Caco-2 (cell line): ENCODE data around the gene DPYSL4. TPM values are rescaled to one million over a fixed set of nuclear protein-coding genes. Genes with fewer than 3 reads are reported as not detected.
A peak's percentile ranks its signal among the peaks of the same experiment; 100 is the strongest.

Experiments used
- BruUV-seq: library from RNA; stranded (reverse); fragments of 400-500 nt; replicated peaks from 2 replicates; lab custom pipeline; 2021; lab: Mats Ljungman, UMichigan
- CTCF ChIA-PET: fragments of 300-600 bp; sonication (Branson Sonifier 250); formaldehyde crosslinking; loops from one replicate; lab custom pipeline; 2022; ENCODE audit warnings: antibody characterized with exemption; lab: Charles Lee
- POLR2A ChIA-PET: fragments of 300-600 bp; sonication (Branson Sonifier 250); formaldehyde crosslinking; loops from one replicate; lab custom pipeline; 2022; ENCODE audit warnings: antibody characterized with exemption; lab: Charles Lee
- DNase-seq, 2 experiments: peaks; one replicate each; pipeline versions ENCODE4 v3.0.0 to v3.0.0-alpha.2; 2020 to 2022
- H3K27me3 ChIP-seq: replicated peaks from 2 replicates; pipeline ENCODE4 v1.6.0; 2011; ENCODE audit warnings: low read length; ENCODE audit not compliant: control insufficient read depth, insufficient read depth
- H3K36me3 ChIP-seq: 2 replicates; pipeline ENCODE4 v1.5.1; 2011; ENCODE audit warnings: low read length; ENCODE audit not compliant: control insufficient read depth, insufficient read depth
- H3K4me1 ChIP-seq: fragments of 250-450 bp; sonication (Bioruptor Pico); 2 replicates; pipeline ENCODE4 v1.5.1; 2020; ENCODE audit warnings: mild to moderate bottlenecking
- H3K4me3 ChIP-seq: 2 replicates; pipeline ENCODE4 v1.5.1; 2011; ENCODE audit warnings: low read depth, mild to moderate bottlenecking, control low read depth, low read length
- H3K9me3 ChIP-seq: fragments of 250-450 bp; sonication (Bioruptor Pico); 2 replicates; pipeline ENCODE4 v1.5.1; 2020; ENCODE audit warnings: mild to moderate bottlenecking, moderate library complexity
- H3K27ac Mint-ChIP-seq: one replicate; pipeline ENCODE4 v1.8.0; 2022; ENCODE audit warnings: mixed read lengths; ENCODE audit not compliant: unreplicated experiment
- H3K27me3 Mint-ChIP-seq: one replicate; pipeline ENCODE4 v1.8.0; 2022; ENCODE audit warnings: mixed read lengths; ENCODE audit not compliant: insufficient read depth, unreplicated experiment
- H3K36me3 Mint-ChIP-seq: one replicate; pipeline ENCODE4 v1.8.0; 2022; ENCODE audit warnings: mild to moderate bottlenecking, mixed read lengths; ENCODE audit not compliant: insufficient read depth, unreplicated experiment
- H3K4me1 Mint-ChIP-seq: one replicate; pipeline ENCODE4 v1.8.0; 2022; ENCODE audit warnings: low read depth, mixed read lengths; ENCODE audit not compliant: unreplicated experiment
- H3K4me3 Mint-ChIP-seq: one replicate; pipeline ENCODE4 v1.8.0; 2022; ENCODE audit warnings: mild to moderate bottlenecking, moderate library complexity, mixed read lengths; ENCODE audit not compliant: unreplicated experiment
- H3K9me3 Mint-ChIP-seq: one replicate; pipeline ENCODE4 v1.8.0; 2022; ENCODE audit warnings: mixed read lengths; ENCODE audit not compliant: unreplicated experiment
- CTCF ChIP-seq, 2 experiments: fragments of 200-600 bp in 1 of 2; IDR thresholded peaks; 1 replicate in 1 of 2; 2 replicates in 1 of 2; pipeline versions ENCODE4 v1.5.1 to v1.8.0; 2011 to 2022; ENCODE audit warnings: antibody characterized with exemption in 1 of 2, control low read depth in 1 of 2, inconsistent platforms in 1 of 2, low read depth in 1 of 2, low read length in 1 of 2, mild to moderate bottlenecking in 1 of 2, moderate library complexity in 1 of 2; ENCODE audit not compliant: insufficient read depth in 1 of 2, severe bottlenecking in 1 of 2, unreplicated experiment in 1 of 2
- intact Hi-C: fragments of 100-400 bp; cut with micrococcal nuclease; formaldehyde crosslinking; loops from one replicate; pipeline ENCODE4 v1.10.0; 2022; ENCODE audit not compliant: unreplicated experiment
- total RNA-seq: library from RNA; stranded (reverse); gene quantifications from 2 replicates; pipeline ENCODE4 v1.2.3, GENCODE V29; 2022

DPYSL4 gene
- total RNA-seq, 1 experiment from 2014 or later = not detected

- Mint-ChIP-seq H3K27ac (no peak overlapping the region), H3K4me3 (no peak overlapping the region), H3K36me3 (peaks cover 20% of the 10 kb centered on the region), H3K4me1 (no peaks in the 10 kb centered on the region), H3K27me3 (peaks cover 16% of the 10 kb centered on the region), H3K9me3 (peaks cover 9% of the 10 kb centered on the region)
- no peak for DNase-seq
- no peak overlapping the region for H3K4me3 ChIP-seq
- no peaks in the 10 kb centered on the region for H3K36me3 ChIP-seq
- ChIA-PET CTCF (interaction anchor here (0.6 kb wide), 1 partner anchor 144 kb away, joined by 3 read pairs; no protein-coding TSS in a partner anchor), POLR2A (no interaction called here)
- intact Hi-C loops = no loop called here
- H3K4me1 ChIP-seq = no peaks in the 10 kb centered on the region
- BruUV-seq = no TSS peak
- H3K27me3 ChIP-seq = no peaks in the 10 kb centered on the region
- TF ChIP-seq CTCF (IDR thresholded peaks at IDR 0.05; ENCODE audit: insufficient read depth in 1 of 2, low read depth in 1 of 2, low read length in 1 of 2, severe bottlenecking in 1 of 2, unreplicated experiment in 1 of 2) = no peak
- H3K9me3 ChIP-seq = peaks cover 11% of the 10 kb centered on the region; the same call in 1 of the 2 replicates
These were observed 16.0 kb upstream of the DPYSL4 start for GRCh38 chr10:132170561-132171361.

DNA sequence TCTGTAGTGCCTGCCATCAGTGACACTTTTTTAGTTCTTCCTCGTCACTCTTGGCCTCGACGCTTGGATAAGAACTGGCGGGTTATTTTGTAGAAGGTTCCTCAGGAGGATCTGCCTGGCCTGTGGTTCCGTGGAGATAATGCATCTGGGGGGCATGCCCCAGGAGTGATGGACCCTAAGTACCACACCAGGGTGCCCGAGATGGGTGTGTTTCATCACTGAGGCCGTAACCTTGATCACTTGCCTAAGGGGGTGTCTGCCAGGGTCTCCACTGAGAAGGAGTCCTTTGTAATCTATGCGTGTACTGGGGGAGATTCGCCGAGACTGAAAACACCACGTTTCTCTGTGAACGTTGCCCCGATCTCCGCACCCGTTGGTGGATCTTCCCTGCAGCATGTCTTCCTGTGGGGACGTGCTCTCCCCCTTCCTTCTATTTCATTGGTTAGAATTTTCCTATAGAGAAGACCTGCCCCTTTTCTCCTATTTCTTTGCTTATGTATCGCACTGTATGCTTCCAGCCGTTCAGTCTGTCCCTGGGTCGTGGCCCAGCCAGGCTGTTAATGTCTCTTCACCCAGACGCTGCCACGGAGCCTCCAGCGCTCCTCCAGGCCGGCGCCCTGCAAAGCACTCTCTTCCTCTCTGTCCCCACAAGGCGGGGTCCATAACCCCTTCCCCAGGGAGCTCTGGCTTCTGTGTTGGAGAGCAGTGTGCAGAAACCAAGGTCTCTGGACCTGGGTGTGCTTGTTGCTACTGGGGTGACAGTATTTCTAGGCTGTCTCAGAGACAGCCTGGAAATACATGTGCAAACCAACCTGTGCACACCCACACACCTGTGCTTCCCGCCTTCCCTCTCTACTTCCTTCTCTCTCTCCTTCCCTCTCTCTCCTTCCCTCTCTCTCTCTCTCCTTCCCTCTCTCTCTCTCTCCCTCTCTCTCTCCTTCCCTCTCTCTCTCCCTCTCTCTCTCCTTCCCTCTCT lies 14.4 kb upstream of the DPYSL4 start:
- H3K27me3 Mint-ChIP-seq = peaks cover 15% of the 10 kb centered on the region
- H3K4me1 Mint-ChIP-seq = no peaks in the 10 kb centered on the region
- TF ChIP-seq CTCF (IDR thresholded peaks at IDR 0.05; ENCODE audit: insufficient read depth in 1 of 2, low read depth in 1 of 2, low read length in 1 of 2, severe bottlenecking in 1 of 2, unreplicated experiment in 1 of 2) = no peak
- Histone ChIP-seq H3K4me1 (no peaks in the 10 kb centered on the region), H3K36me3 (no peaks in the 10 kb centered on the region), H3K9me3 (peaks cover 11% of the 10 kb centered on the region; the same call in 1 of the 2 replicates), H3K27me3 (no peaks in the 10 kb centered on the region), H3K4me3 (no peak overlapping the region)
- intact Hi-C loops = no loop called here
- peaks cover 9% of the 10 kb centered on the region for H3K9me3 Mint-ChIP-seq
- H3K4me3 Mint-ChIP-seq = no peak overlapping the region
- peaks cover 20% of the 10 kb centered on the region for H3K36me3 Mint-ChIP-seq
- CTCF ChIA-PET = no interaction called here
- BruUV-seq = no TSS peak
- POLR2A ChIA-PET = no interaction called here
- DNase-seq = no peak
- no peak overlapping the region for H3K27ac Mint-ChIP-seq

DNA sequence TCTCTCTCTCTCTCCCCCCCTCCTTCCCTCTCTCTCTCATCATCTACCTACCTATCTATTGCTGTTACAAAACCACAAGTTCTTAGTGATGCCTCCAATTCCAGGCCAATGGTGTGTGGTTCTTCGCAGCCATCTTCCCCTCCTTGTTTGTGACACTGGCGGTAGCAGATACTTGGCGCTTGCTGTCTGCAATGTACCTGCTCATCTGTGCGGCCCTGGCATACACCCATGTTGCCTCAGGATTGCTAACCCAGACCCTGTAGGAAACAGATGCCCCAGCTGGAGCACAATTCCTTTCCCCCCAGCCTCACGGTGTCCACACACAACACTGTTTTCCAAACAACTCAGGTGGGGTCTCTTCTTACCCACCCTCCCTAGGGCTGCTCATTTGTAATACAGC lies 13.6 kb upstream of the DPYSL4 start:
- BruUV-seq = no TSS peak
- intact Hi-C loops = no loop called here
- DNase-seq = no peak
- Mint-ChIP-seq H3K27me3 (peaks cover 18% of the 10 kb centered on the region), H3K9me3 (peaks cover 9% of the 10 kb centered on the region), H3K4me1 (no peaks in the 10 kb centered on the region), H3K4me3 (peak overlapping the region; percentile 38), H3K36me3 (peaks cover 20% of the 10 kb centered on the region), H3K27ac (no peak overlapping the region)
- CTCF ChIA-PET = no interaction called here
- Histone ChIP-seq H3K4me1 (no peaks in the 10 kb centered on the region), H3K4me3 (no peak overlapping the region), H3K27me3 (no peaks in the 10 kb centered on the region), H3K36me3 (no peaks in the 10 kb centered on the region), H3K9me3 (peaks cover 11% of the 10 kb centered on the region; the same call in 1 of the 2 replicates)
- no peak for TF ChIP-seq CTCF (IDR thresholded peaks at IDR 0.05; ENCODE audit: insufficient read depth in 1 of 2, low read depth in 1 of 2, low read length in 1 of 2, severe bottlenecking in 1 of 2, unreplicated experiment in 1 of 2)
- POLR2A ChIA-PET = no interaction called here
